Activated T-cell treated with anti-CD3 and anti-CD28 coated beads, Interleukin-2, amount 50 U/mL, for 24 hours (primary cell): Measurements from ENCODE around the gene CCDC30.

Source experiments
- DNase-seq: peaks from one replicate; pipeline ENCODE4 v3.0.0-alpha.2; 2020
- H3K27ac Mint-ChIP-seq: 2 replicates; pipeline ENCODE4 v1.8.0; 2020; ENCODE audit warnings: mild to moderate bottlenecking, mixed read lengths
- H3K27me3 Mint-ChIP-seq: 2 replicates; pipeline ENCODE4 v1.8.0; 2020; ENCODE audit warnings: mixed read lengths
- H3K36me3 Mint-ChIP-seq: 2 replicates; pipeline ENCODE4 v1.8.0; 2020; ENCODE audit warnings: low read depth, mixed read lengths
- H3K4me1 Mint-ChIP-seq: 2 replicates; pipeline ENCODE4 v1.8.0; 2020; ENCODE audit warnings: low read depth, mixed read lengths
- H3K4me3 Mint-ChIP-seq: 2 replicates; pipeline ENCODE4 v1.8.0; 2020; ENCODE audit warnings: mild to moderate bottlenecking, moderate library complexity, mixed read lengths
- H3K9me3 Mint-ChIP-seq: 2 replicates; pipeline ENCODE4 v1.8.0; 2020; ENCODE audit warnings: mixed read lengths

The CCDC30 gene

DNA sequence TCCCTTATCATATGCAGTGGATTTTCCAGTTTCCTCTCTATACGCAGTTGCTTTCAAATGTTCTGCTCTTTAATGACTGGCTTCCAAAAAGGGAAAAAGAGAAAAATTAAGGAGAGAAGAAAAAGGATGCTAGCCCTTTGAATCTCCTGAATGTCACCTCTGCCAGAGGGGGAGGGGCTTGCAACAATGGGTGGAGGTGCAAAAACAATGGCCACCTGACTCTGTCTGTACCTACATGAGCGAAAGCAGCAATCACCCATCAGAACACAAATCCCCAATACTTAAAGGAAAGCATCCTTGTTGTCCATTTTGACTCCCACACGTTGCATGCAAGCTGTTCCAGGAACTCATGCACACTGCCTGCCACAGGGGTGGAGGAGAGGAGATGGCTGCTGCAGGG, 61.2 kb downstream of the CCDC30 start:
- H3K4me3 Mint-ChIP-seq = no peak overlapping the region
- H3K36me3 Mint-ChIP-seq = peaks cover 18% of the 10 kb centered on the region
- H3K9me3 Mint-ChIP-seq = peaks cover 19% of the 10 kb centered on the region
- DNase-seq = no peak
- no peaks in the 10 kb centered on the region for H3K4me1 Mint-ChIP-seq
- H3K27me3 Mint-ChIP-seq = no peaks in the 10 kb centered on the region
- H3K27ac Mint-ChIP-seq = no peak overlapping the region

DNA sequence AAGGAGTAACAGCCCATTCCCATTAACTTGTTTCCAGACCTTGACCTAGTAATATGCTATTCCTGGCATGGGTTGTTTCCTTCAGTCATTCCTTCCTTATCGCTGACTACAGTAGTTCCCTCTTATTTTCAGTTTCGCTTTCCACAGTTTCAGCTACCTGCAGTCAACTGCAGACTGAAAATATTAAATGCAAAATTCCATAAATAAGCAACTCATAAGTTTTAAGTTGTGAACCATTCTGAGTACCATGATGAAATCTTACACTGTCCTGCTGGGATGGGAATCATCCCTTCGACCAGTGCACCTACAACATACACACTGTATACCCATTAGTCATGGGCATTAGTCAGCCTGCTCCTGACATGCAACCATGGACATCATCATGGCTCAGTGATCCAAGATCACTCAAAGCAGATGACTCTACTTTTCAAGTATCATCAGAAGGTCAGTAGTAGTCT, 66.7 kb downstream of the CCDC30 start:
- no peaks in the 10 kb centered on the region for H3K36me3 Mint-ChIP-seq
- no peak for DNase-seq
- peak overlapping the region; percentile 48 for H3K4me3 Mint-ChIP-seq
- no peaks in the 10 kb centered on the region for H3K9me3 Mint-ChIP-seq
- no peak overlapping the region for H3K27ac Mint-ChIP-seq
- H3K27me3 Mint-ChIP-seq = no peaks in the 10 kb centered on the region
- peaks cover 8% of the 10 kb centered on the region for H3K4me1 Mint-ChIP-seq

DNA sequence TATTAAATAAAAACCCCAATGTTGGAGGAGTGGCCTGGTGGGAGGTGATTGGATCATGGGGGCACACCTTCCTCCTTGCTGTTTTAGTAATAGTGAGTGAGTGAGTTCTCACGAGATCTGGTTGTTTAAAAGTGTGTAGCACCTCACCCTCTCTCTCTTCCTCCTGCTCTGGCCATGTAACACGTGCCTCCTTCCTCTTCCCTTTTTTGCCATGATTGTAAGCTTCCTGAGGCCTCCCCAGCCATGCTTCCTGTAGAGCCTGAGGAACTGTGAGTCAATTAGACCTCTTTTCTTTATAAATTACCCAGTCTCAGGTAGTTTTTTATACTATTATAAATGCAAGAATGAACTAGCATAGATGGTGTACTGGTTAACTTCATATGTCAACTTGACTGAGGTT, 68.0 kb downstream of the CCDC30 start:
- H3K27ac Mint-ChIP-seq = no peak overlapping the region

DNA sequence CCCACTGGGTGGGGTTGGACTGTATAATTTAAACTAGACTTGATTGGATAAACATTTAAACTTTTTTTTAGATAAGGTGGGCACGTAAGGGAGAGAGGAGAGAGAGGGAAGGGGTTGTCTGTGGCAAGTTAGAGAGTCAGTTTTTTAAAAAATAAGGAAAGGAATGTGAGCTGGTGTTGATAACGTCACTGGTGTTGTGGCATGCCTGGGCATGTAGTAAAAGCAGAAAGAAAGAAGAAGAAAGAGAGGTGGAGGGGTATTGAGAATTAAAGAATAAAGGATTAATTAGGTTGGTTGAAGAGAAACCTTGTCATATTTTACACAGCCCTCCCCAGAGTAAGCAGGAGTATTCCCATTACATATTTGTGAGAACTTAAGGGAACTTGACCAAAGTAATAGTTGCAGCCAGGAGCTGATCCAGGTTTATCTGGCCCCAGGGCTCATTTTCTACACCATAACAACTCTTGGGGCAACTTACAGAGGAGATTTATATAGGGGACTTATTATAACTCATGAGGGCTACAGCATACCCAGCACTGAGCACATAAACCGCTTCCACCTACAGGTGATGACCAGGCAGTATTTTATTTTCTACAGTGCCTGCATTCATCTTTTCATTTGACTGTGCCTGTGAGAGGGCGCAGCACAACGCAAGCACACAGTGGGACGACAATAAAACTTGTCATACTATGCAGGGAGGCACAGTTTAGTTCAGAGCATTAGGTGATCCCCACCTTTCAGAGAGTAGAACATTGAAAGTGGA, 70.2 kb downstream of the CCDC30 start:
- H3K4me1 Mint-ChIP-seq = peaks cover 8% of the 10 kb centered on the region
- H3K4me3 Mint-ChIP-seq = no peak overlapping the region
- DNase-seq = no peak
- H3K27me3 Mint-ChIP-seq = no peaks in the 10 kb centered on the region
- H3K36me3 Mint-ChIP-seq = peaks cover 7% of the 10 kb centered on the region
- H3K9me3 Mint-ChIP-seq = peaks cover 2% of the 10 kb centered on the region
- no peak overlapping the region for H3K27ac Mint-ChIP-seq

More for the DNA sequence above, 68.0 kb downstream of the CCDC30 start:
- Mint-ChIP-seq H3K36me3 (no peaks in the 10 kb centered on the region), H3K4me1 (peaks cover 8% of the 10 kb centered on the region), H3K4me3 (no peak overlapping the region), H3K9me3 (no peaks in the 10 kb centered on the region), H3K27me3 (no peaks in the 10 kb centered on the region)
- DNase-seq = no peak

DNA sequence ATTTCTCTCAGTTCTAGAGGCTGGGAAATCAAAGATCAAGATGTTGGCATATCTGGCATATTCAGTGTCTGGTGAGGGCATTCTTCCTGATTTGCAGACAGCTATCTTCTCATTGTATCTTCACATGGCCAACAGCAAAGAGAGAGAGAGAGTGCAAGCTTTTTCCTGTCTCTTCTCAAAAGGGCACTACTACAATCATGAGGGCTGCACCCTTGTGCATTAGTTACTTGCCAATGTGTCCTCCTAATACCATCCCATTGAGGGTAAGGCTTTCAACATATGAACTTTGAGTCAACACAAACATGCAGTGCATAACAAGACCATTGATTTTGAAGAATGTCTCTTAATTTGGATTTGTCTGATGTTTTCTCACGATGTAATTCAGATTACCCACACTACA, 78.0 kb downstream of the CCDC30 start:
- H3K4me1 Mint-ChIP-seq = no peaks in the 10 kb centered on the region
- H3K27me3 Mint-ChIP-seq = no peaks in the 10 kb centered on the region
- no peak for DNase-seq
- H3K27ac Mint-ChIP-seq = no peak overlapping the region
- peaks cover 2% of the 10 kb centered on the region for H3K9me3 Mint-ChIP-seq
- peaks cover 7% of the 10 kb centered on the region for H3K36me3 Mint-ChIP-seq
- no peak overlapping the region for H3K4me3 Mint-ChIP-seq

DNA sequence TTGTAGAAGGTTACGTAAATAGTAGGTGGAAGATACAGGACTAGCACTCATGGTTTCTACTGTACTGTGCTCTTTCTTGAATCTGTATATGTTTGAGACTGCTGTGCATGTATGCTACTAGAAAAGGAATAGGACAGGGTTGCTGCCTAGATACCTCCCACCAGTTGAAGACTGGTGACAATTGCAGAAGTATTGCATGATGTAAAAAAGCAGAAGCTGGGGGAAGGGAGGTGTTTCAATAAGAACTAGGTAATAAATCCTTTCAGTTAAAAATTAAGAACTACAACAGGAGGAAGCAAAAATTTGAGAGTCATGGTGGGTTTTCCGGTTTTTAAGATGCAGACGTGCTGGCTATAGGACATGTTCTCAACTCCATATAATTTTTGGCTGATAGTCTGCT, 88.1 kb downstream of the CCDC30 start:
- H3K27me3 Mint-ChIP-seq = no peaks in the 10 kb centered on the region
- H3K9me3 Mint-ChIP-seq = no peaks in the 10 kb centered on the region
- DNase-seq = no peak
- no peaks in the 10 kb centered on the region for H3K36me3 Mint-ChIP-seq
- no peak overlapping the region for H3K4me3 Mint-ChIP-seq
- no peak overlapping the region for H3K27ac Mint-ChIP-seq
- H3K4me1 Mint-ChIP-seq = no peaks in the 10 kb centered on the region

DNA sequence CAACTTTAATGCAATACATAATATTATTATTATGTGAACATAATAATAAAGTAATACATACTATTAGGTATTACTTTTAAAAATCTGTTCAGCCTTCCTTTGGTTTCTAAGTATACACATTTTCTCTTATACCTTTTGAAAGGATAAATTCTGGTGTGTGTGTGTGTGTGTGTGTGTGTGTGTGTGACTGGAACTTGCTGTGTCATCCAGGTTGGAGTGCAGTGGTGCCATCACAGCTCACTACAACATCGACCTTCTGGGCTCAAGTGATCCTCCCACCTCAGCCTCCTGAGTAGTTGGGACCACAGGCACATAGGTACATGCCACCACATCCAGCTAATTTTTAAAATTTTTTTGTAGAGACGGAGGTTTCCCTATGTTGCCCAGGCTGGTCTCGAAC, 88.5 kb downstream of the CCDC30 start:
- Mint-ChIP-seq H3K4me3 (no peak overlapping the region), H3K9me3 (no peaks in the 10 kb centered on the region), H3K27ac (no peak overlapping the region), H3K36me3 (no peaks in the 10 kb centered on the region), H3K27me3 (no peaks in the 10 kb centered on the region), H3K4me1 (no peaks in the 10 kb centered on the region)
- no peak for DNase-seq

DNA sequence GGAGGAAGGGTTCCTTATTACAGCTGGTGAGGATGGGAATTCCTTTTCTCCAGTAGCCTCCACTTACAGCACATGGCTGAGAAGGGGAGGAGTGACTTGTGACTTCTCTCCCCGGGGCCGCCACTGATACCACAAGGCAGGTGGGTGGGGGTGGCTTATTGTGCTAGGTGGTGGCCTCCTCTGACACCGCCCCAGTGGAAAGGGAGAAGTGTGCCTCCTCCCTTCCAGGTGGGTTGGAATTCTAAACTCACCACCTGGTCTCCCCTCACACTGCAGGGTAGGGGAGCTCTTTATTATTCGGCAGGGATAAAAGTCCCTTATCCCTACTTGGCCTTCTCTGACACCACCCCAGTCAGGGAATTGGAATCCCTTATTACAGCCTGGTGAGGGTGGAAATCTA, 89.5 kb downstream of the CCDC30 start:
- H3K4me1 Mint-ChIP-seq = no peaks in the 10 kb centered on the region
- H3K27ac Mint-ChIP-seq = no peak overlapping the region
- no peaks in the 10 kb centered on the region for H3K9me3 Mint-ChIP-seq
- DNase-seq = no peak
- H3K27me3 Mint-ChIP-seq = no peaks in the 10 kb centered on the region
- H3K4me3 Mint-ChIP-seq = no peak overlapping the region
- H3K36me3 Mint-ChIP-seq = no peaks in the 10 kb centered on the region

DNA sequence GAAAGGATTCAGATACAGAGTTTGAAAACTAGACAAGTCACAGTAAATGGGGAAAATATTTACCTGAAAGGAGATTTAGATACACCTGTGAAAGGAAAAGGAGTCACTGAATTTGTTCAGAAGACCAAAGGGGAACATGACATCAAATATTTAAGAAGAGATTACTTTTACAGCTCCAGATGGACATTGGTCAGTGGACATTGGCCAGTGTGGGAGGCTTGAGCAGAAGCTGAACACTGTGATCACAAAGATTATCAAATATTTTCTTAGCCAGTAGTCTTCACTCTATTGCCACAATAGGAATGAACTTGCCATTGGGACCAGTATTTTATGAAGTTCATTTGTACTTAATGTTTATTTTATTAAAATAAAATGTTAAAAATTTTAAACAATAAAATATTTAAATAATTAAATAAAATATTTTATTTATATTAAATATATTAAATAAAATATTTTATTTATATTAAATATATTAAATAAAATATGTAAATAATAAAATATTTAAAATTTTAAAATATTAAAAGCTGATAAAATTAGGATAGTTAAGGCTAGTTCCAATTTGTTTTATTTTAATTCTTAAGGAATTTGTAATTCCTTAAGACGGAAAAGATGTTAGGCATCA, 94.3 kb downstream of the CCDC30 start:
- H3K36me3 Mint-ChIP-seq = no peaks in the 10 kb centered on the region
- H3K4me1 Mint-ChIP-seq = no peaks in the 10 kb centered on the region
- no peak for DNase-seq
- H3K27ac Mint-ChIP-seq = no peak overlapping the region
- no peaks in the 10 kb centered on the region for H3K27me3 Mint-ChIP-seq
- no peak overlapping the region for H3K4me3 Mint-ChIP-seq
- H3K9me3 Mint-ChIP-seq = no peaks in the 10 kb centered on the region

DNA sequence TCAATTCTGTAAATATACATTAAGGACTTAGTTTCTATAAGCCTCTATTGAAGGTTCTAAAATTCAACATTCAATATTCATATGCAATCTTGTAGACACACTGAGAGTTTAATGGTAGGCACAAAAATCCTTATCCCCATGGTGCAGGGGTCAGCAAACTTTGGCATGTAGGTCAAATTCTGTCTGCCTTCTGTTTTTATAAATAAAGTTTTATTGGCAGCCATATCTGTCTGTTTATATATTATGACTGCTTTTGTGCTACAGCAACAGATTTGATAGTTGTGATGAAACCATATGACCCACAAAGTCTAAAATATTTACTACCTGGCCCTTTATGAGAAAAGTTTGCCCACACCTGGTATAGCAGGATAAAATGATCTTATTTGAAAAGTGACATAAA, 104.0 kb downstream of the CCDC30 start:
- H3K9me3 Mint-ChIP-seq = no peaks in the 10 kb centered on the region
- H3K4me3 Mint-ChIP-seq = no peak overlapping the region
- no peaks in the 10 kb centered on the region for H3K4me1 Mint-ChIP-seq
- DNase-seq = no peak
- H3K27ac Mint-ChIP-seq = no peak overlapping the region
- no peaks in the 10 kb centered on the region for H3K36me3 Mint-ChIP-seq
- no peaks in the 10 kb centered on the region for H3K27me3 Mint-ChIP-seq

DNA sequence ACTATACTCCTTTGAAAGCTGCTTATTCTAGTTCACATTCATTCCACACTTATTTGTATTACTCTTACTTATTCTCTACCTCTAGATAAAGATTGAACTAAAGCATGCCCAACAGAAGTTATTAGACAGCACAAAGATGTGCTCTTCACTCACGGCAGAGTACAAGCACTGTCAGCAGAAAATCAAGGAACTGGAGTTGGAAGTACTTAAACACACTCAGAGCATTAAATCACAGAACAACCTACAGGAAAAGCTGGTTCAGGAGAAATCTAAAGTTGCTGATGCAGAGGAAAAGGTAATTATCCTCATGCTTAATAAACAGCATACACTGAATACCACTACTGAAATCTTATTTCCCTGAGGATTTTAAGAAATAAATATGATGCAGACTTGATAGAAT, 113.8 kb downstream of the CCDC30 start:
- Mint-ChIP-seq H3K36me3 (no peaks in the 10 kb centered on the region), H3K27me3 (no peaks in the 10 kb centered on the region), H3K9me3 (no peaks in the 10 kb centered on the region), H3K27ac (no peak overlapping the region), H3K4me1 (no peaks in the 10 kb centered on the region), H3K4me3 (no peak overlapping the region)
- DNase-seq = no peak

DNA sequence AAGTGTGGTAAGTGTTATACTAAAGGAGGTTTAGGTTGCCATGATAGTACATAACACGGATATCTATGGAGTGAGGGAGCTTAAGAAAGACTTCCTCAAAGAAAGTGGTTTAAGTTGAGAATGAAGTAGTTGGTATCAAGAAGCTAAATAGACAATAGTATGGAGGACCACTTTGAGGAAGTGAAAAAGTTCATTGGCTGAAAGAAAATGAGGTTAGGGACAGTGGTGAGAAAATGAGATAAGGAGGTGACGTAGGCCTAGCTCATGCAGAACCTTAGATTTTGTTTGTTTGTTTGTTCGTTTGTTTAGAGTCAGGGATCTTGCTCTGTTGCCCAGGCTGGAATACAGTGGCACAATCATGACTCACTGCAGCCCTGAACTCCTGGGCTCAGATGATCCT, 122.9 kb downstream of the CCDC30 start:
- Mint-ChIP-seq H3K27me3 (no peaks in the 10 kb centered on the region), H3K4me3 (no peak overlapping the region), H3K4me1 (no peaks in the 10 kb centered on the region), H3K36me3 (peaks cover 20% of the 10 kb centered on the region), H3K27ac (no peak overlapping the region), H3K9me3 (peaks cover 12% of the 10 kb centered on the region)
- no peak for DNase-seq

DNA sequence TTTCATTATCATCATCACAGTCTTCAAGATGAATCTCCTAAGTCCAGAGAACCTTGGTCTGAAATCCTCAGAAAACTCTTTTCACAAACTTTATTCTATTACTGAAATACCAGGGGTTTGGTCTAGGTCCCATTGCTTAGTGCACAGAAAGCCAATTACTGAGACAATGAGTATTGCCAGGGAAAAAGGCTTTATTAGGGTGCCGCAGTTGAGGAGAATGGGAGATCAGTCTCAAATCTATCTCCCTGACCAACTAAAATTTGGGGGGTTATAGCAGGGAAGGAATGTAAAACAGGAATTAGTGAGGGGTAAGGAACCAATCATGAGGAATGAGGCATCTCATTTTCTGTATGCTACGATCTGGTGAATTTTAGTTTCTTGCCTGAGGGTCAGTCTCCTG, 124.7 kb downstream of the CCDC30 start:
- Mint-ChIP-seq H3K36me3 (peaks cover 20% of the 10 kb centered on the region), H3K4me1 (no peaks in the 10 kb centered on the region), H3K9me3 (peaks cover 12% of the 10 kb centered on the region), H3K27ac (no peak overlapping the region), H3K27me3 (no peaks in the 10 kb centered on the region), H3K4me3 (no peak overlapping the region)
- no peak for DNase-seq

DNA sequence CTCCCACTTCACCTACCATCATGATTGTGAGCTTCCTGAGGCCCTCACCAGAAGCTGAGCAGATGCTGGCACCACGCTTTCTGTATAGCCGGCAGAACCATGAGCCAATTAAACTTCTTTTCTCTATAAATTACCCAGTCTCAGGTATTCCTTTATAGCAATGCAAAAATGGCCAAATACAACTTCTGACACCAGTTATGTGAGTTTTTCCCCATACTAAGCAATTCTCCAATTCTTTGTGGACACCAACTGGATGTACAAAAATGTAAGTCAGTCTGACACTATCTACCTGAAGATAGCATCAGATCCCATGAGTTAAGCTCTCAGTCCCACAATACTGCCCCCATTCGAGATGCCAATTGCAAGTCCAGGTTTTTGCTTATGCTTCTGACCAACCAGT, 129.7 kb downstream of the CCDC30 start:
- Mint-ChIP-seq H3K36me3 (peaks cover 14% of the 10 kb centered on the region), H3K9me3 (peaks cover 5% of the 10 kb centered on the region), H3K4me3 (no peak overlapping the region), H3K27me3 (no peaks in the 10 kb centered on the region), H3K27ac (no peak overlapping the region), H3K4me1 (no peaks in the 10 kb centered on the region)
- no peak for DNase-seq

DNA sequence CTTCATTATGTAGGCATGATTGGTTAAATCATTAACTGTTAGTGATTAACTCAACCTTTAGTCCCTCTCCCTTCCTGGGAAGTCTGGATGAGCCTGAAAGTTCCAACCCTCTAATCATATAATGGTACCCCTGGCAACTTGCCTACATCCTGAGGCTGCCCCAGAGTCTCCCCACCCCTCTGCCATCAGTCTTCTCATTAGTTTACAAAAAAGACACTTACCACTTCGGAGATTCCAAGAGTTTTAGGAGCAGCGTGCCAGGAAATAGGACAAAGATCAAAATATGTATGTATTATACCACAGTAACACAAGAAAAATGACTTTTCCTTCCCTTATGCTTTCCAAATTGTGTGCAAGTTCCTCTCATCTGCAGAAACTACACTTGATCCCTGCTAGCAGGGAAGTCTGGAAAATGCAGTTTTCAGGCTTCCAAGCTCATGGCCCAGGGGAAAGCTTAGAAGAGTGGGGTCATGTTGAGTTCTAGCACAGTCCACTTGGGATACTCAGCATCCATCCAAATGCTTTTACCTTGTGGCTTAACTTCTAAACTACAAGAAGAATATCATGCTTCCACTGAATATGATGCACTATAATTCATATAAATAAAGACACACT, 130.5 kb downstream of the CCDC30 start:
- H3K9me3 Mint-ChIP-seq = no peaks in the 10 kb centered on the region

More for the DNA sequence above, 130.5 kb downstream of the CCDC30 start:
- Mint-ChIP-seq H3K36me3 (peaks cover 7% of the 10 kb centered on the region), H3K4me3 (no peak overlapping the region), H3K27ac (no peak overlapping the region), H3K4me1 (no peaks in the 10 kb centered on the region), H3K27me3 (no peaks in the 10 kb centered on the region)
- no peak for DNase-seq
